UCSD-AML1 (cell line): ENCODE results near the gene SNRNP25.

ENCODE experiments used
- DNase-seq: peaks from one replicate; lab custom pipeline; 2025; ENCODE audit not compliant: unreplicated experiment; lab: John Stamatoyannopoulos, UW

The SNRNP25 gene

DNA sequence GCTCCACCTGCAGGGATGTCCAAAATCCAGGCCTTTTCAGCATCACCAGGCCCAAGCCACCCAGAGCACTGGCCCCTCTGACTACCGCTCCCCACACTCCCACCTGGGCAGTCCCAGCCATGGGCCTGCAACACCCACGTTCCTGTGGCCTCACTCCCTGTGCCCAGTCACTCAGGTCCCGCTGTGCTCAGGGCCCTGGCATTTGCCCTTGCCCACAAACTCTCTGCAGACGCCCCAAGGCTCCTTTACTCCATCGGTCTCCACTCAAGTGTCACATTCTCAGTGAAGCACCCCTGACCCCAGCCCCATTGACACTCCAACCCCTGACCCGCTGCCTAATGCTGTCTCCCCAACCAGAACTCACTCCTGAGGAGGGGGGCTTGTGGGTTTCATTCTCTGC, 48.0 kb downstream of the SNRNP25 start:
- no peak for DNase-seq

DNA sequence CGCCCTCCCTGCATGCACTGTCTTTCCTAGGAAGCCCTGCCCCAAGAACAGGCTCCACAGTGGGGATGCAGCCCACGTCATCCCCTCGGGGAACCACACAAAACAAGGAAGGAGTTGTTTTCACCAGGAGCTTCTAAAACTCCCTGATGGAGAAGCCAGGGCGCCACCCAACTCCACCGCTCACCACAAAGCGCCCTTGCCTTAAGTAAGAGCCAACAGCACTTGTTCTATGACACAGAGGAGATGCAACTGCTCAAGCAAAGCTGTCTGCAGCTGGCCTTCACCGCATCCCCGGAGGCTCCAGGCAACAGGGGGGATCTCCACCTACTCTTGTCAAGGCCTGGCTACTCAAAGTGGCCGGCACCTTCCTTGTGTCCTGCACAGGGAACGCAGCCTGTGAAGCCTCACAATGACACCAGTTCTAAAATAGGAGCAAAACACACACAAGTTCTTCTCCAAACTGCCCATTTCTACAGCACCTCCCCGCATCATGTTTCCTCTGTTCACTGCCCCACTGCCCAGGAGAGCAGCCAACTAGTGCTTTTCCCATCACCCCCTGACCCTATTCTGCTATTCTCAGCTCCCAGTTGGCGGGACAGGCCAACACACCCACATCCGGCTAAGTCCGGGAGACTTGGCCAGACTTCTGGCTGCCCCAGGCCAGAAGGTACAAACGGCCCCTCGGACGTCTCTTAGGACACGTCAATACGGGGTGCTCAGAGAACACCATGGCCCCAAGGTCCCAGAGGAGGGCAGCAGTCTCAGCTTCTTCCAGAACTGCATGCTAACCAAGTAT, 48.6 kb downstream of the SNRNP25 start:
- DNase-seq, result no peak

DNA sequence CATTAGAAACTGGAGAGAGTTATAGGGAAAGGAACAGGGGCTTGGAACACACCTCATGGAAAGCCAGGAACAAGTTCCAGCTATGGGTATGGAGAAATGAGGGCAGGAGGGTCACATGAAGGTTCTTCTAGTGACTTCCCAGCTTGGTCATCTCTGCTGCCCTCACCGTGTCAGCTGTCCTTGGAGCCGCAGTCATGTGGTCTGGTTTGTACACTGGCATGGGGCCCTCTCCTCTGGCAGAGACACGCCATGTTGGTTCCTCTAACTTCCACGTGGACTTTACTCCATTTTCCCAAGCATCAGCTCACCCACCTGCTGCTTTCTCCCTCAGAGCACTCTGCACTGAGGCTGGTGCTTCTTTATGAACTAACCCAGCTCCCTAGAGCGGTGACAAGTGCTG, 50.7 kb downstream of the SNRNP25 start:
- no peak for DNase-seq

DNA sequence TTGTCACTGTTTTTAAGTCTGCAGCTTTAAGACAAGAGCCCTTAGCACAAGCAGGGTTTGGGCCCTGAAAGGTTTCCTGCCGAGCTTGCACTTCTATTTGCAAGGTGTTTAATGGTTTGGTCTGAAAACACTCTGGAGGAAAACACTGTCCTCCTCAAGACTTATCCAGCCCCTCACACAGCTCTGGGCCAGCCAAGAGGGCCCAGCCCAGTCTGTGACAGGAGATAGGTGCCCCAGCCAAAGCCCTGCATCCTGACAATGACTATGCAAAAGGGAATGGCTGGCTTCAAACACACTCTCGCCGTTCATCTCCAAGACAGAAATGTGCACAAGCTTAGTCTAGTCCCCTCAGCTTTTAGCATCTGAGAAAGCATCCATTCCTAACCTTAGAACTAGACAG, 51.3 kb downstream of the SNRNP25 start:
- no peak for DNase-seq

DNA sequence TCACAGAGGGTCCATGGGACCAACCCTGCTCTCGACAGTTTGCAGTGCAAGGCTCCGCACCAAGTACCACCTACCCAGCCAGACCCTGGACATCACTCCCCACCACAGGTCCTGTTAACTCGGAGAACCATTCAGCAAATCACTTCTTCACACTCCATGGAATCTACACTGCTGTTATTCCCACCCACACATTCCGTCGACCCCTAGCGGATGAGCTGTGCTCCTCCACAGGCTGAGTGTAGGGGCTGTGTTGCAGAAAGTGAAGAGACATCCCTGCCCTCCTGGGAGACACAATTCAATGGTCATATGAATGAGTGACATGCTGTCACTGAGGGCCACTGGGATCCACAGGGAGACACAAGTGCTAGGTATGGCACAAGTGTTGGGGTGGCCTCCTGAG, 51.9 kb downstream of the SNRNP25 start:
- DNase-seq, result no peak

DNA sequence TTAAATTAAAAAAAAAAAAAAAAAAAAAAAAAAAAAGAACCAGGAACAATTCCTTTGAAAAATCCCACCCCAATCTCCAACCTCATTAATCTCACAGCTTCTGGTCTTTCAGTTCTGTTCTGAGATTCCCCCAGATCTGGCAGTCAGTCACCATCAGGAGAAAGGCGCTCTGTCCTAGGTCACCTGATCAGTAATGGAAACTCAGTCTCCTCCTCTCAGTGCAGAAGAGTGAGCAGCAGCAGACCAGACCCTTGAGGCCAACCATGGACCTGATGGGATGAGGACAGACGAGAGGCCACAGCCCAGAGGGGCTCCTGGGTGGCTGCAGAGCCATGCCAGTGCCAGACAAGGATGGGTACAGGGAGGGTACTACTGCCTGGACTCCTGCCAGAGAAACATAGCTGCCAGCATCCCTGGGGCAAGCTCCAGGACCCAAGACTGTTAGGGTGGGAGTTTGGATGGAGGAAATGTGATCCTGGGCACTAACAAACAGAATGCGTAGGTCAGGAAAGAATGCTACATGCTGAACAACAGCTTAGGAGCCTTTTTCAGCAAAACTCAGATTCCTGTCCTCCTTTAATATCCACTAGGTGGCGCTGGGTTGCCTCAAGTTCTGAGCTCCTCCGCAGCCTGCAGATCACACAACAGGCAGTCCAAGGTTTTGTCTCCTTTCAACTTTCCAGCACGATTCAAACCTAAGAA, 53.1 kb downstream of the SNRNP25 start:
- no peak for DNase-seq
